MV-4-11 (cell line): ENCODE data around the gene SYVN1.
"Not testable (repeated sequence)": the region's sequence is repeated elsewhere in the genome, so short reads cannot be mapped to it uniquely, and the experiment has no call there.

ENCODE experiments used
- DNase-seq: peaks from one replicate; lab custom pipeline; 2025; lab: John Stamatoyannopoulos, UW

SYVN1 gene

DNA sequence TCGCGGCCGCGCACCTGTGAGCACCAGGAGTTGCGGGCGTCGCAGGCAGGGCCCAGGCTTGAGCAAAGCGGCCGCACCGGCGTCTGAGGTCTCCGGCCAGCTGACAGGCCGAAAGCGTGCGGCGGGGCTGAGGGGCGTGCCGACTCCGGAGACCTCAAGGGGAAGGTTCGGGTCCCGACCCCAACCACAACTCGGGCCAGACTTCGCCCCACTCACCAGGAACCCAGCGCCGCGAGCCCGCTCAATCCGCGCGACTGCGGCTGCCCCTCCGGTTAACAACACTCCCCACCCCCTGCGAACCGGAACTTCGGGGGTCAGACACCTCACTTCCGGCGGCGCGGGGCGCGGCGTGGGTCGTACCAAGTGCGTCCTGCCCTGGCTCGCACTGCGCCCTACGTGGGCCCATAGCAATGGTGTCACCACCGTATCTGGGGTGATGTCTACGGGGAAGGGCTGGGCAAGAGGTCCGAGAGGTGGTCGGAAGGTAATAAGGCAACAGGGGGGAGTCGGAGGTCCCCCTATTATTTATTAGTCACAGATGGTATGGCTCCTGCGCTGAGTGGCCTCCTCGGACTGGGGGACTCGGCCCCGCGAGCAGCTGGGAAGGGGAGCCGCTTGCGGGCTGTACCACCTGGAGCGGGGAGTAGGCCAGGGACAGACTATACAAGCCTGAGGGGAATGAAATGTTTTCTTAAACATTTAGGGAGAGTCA, at the start of gene SYVN1:
Gene SYVN1, minus strand, starts transcription at position 280 of the 712 bp plus-strand sequence. CDS start 918 bp downstream, outside the sequence.
- peak; percentile 84 for DNase-seq

DNA sequence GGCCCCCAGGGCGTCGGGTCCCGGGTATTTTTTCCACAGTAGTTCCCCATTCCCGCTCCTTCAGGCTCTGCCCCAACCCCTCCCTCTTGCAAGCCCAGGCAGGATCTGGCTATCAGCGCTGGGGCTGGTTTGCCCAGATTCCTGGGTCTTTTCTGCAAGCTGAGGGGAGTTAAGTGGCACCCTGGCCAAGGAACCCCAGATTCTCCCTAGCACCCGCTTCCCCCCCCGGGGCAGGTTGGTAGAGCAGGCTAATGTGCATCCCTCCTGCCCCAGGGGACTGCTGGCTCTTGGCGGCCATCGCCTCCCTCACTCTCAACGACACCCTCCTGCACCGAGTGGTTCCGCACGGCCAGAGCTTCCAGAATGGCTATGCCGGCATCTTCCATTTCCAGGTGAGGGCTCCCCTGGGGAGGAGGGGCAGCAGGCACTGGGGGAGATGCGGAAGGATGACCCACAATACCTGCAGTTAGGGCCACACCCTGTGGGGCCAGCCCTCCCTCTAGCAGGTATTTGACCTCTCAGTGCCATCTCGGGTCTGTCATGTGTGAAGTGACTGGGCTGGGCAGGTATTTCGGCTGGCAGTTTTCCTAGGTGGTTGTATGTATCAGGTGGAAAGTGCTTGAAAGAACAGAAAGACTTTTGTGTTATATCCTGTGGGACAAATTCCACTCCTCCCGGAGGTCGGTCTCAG, 49.0 kb upstream of the SYVN1 start:
- no peak for DNase-seq

DNA sequence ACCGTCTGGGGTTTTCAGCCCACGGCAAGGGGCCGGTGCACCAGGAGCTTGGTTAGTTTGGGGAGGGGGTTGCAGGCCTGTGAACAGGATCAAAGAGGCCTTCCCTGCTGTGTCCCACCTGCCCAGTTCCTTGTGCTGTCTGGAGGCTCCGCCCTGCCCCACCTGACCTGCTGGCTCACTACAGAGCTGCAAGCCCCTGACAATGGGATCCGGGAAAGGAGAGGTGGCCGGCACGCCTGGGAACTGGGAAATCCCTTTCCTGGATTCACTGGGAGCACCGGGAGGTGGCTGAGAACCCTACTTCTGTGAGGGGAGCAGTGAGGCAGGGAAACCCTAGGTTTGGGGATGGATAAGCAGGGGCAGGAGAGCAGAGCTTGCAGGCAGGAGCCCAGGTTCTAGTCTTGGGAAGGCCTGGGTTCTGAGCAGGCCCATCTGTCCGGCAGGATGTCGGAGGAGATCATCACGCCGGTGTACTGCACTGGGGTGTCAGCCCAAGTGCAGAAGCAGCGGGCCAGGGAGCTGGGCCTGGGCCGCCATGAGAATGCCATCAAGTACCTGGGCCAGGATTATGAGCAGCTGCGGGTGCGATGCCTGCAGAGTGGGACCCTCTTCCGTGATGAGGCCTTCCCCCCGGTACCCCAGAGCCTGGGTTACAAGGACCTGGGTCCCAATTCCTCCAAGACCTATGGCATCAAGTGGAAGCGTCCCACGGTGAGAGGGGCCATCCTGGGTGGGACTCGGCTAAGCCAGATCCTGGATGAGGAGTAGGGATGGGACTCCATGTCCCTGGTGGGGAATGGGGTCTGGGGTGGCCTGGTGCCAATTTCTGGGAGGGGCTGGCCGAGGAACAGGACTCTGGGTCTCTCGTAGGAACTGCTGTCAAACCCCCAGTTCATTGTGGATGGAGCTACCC, 48.2 kb upstream of the SYVN1 start:
- no peak for DNase-seq

DNA sequence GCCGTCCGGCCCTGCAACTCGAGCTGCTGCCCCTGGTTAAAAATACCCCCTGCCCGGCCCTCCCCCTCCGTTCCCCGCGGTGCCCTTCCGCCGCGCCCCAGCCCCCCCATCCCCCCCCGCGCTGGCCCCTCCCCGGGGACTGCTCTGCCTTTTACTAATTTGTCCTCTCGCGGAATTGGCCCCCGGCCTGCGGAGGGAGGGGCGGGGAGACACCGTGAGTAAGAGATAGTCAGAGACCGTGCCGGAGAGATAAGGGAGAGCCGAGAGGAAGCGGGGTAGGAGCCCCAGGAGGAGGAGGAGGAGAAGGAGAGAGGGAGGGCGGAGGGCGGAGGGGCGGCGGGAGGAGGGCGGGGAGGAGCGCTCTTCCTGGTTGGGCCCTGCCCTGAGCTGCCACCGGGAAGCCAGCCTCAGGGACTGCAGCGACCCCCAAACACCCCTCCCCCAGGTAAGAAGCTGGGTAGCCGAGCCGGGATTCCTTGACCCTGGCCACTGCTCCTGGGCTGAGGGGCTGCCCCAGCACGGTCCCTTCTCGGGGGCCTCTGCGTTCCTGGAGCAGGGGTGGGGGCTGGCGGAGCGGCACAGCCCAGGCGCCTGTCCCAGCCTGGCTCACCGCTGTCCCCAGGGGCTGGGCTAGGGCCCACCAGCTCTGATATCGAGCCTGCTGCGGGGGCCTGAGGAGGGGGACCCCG, 47.4 kb upstream of the SYVN1 start, which contains the start of gene CAPN1:
Gene CAPN1, plus strand, starts transcription at position 360 of the 689 bp plus-strand sequence. CDS start 774 bp downstream, outside the sequence.
- peak; percentile 66 for DNase-seq

DNA sequence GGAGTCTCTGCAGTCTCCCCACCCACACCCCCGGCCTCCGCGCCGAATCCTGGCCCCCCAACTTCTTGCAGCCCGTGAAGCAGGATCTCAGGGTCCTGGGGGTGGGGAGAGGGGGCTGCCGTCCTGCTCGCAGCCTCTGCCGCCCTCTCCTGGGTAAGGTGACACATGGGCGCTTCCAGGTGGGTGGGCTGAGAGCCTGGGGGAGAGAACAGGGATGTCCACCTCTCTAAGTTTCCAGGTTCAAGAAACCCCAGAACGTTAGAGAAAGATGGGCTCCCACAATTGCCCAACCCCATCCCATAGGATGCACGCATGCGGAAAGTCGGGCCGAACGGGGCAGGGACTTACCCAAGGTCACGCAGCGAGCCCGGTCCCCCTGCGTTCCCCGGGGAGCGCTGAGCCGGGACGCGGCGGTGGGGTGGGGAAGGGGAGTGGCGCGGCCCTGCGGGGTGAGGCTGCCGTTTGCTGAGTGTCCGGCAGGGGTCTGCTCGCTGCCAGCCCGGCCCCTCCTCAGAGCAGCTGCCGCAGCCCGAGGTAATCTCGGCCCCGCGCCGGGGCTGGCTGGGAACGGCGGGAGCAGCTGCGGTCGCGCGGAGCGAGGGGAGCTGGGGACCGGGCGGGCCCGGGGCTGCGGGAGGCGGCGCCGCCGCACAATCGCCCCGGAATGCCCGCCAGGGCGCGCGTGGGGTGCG, 46.7 kb upstream of the SYVN1 start:
- peak; percentile 20 for DNase-seq

DNA sequence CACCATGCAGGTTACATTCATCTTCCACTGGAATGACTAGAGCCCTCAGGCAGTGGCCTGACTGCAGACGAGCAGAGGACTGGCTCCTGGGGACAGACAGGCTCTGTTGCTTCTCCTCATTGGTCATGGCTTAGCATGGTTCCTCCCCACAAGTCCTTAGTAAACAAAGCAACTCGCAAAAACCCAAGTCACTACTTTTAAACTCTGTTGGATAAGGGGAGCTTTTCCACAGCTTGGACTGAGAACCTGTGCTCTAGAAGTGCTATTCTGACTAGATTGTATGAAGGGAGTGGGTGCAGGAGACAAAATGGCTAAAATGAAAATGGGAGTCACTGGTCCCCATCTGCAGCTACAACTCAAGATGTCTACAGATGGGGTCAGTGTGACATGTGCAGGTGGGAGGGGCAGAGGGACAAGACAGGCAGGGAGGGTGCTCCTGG, 40.3 kb upstream of the SYVN1 start:
- DNase-seq: not testable (repeated sequence)

DNA sequence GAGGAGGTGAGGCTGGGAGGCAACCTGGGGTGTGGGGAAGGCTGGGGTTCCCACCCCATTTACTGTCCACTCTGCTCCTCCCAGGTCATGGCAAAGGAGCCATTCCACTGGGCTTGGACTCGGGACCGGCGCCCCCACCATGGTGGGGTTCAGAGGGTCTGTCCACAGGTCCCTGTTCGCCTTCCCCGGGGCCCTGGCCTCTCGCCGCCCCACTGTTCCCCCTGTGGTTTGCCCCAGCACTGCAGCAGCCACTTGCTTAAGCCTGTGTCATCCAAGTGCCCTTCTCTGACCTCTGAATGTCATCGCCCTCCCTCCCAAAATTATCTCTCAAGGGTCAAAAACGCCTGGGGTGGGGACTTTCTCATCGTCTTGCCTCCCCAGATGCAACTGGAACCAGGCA, 38.3 kb upstream of the SYVN1 start:
- no peak for DNase-seq

DNA sequence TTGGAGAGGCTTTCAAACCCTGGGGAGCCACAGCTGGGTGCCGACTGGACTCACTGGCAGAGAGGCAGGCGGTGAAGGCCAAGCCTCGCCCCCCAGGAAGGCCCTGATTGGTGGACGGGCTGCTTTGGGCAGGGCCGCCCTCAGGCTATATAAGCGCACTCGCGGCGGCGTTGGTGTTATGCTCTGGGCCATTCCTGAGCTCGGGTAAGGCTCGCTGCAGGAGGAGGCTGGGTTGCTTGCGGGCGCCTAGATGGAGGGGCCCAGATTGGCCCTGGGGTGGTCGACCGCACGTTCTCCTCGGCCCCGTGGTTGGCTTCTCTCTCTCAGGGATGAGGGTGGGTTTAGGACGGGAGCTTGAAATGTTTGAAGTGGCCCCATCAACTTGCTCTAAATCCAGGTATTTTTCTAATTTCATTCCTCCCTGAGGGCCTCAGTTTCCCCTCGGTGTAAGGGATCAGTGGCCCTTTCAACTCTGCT, 35.8 kb upstream of the SYVN1 start, which contains the start of gene SPDYC:
Gene SPDYC, plus strand, starts transcription at position 176 of the 477 bp plus-strand sequence. CDS start 1,125 bp downstream, outside the sequence.
- no peak for DNase-seq

DNA sequence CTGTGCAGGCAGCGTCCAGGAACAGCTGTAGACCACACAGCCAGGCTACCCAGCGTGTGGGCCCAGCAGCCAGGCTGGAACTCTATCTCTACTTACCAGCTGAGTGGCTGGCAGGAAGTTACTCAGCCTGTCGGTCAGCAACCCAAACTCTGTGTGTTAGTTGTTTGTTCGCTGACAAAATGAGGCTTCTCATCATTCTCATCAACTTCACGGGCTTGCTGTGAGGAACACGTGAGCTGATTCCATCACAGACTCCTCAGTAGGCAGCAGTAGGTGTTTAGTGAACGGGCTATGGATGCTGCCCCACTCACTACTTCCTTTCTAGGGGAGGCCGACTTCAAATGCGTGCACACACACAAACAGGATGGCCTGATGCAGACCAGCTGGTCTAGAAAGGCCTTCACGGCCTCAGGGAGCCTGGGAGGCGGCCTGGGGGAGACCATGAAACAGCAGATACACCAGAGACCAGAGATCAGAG, 34.9 kb upstream of the SYVN1 start:
- DNase-seq: peak; percentile 19

DNA sequence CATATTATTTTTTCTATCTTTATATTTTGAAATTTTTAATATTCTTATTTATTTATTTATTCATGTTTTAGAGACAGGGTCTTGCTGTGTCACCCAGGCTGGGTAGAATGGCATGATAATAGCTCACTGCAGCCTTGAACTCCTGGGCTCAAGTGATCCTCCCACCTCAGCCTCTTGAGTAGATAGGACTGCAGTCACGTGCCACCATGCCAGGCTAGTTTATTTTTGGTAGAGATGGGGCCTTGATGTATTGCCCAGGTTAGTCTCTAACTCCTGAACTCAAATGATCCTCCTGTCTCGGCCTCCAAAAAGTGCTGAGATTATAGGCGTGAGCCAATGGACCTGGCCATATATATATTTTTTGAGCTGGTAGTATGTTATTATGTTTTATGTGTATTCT, 33.3 kb upstream of the SYVN1 start:
- no peak for DNase-seq

DNA sequence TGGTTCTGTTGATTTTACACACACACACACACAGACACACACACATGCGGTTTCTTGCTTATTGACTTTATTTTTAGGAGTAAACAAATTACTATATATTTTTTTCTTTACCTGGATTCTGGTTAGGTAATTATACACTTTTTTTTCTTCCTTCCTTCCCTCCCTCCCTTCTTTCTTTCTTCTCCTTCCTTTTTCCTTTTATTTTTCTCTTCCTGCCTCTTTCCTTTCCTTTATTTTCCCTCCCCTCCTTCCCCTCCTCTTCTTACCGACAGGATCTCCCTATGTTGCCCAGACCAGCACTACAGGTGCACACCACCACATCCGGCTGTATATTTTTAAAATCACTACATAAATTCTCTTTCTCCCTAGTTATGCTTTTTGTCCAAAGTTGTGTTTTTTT, 32.6 kb upstream of the SYVN1 start:
- no peak for DNase-seq

DNA sequence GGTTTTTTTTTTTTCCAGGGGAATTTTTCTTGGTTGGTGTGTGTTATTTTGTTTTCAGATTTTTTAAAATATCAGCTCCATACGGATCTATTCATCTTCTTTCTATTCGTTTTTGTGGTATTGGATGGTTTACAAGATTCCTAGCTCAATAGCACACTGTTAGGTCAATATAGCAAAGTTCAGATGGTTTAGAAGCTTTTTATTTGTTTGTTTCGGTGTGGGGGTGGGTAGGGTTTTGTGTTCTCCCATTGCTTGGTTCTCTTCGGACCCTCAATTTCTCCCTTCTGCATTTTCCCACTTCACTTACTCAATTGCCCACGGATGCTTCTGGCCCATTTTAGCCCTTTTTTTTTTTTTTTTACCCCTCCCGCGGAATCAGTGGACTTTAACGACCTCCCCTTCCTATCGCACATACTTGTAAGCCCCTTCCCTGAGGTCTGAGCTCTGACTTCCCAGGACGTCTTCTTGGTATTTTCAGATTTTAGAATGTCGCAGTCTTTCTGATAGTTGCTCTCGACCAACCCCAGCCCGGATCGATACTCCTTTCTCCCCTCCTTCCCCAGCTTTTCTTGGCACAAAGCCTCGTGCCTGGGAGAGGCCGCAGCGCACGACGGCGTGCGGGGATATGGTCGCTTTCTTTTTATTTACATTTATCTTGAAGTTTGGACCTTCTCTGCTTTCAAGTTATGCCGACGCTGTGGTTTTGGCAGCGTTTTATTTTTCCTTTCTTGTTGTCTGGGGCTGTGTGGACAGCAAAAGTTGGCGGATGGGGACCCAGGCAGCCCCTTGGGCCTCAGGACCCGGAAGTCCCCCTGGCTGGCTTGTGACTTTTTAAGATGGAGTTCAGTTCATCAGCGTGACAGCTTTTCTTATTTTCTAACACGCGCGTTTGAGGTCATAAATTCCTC, 31.3 kb upstream of the SYVN1 start:
- DNase-seq: no peak

DNA sequence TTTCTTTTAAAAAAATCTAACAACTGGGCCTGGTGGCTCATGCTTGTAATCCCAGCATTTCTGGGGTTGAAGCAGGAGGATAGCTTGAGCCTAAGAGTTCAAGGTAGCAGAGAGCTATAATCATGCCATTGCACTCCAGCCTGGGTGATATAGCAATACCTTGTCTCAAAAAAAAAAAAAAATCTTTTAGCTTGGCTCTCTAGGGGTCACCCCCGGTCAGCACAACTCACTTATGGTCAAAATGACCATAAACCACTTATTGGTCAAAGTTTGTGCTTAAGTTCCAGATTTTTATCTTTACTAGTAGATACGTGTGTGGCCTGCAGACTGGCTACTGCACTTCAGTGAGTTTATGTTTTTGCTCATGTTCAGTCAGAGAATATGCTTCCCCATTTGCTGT, 29.4 kb upstream of the SYVN1 start:
- no peak for DNase-seq

DNA sequence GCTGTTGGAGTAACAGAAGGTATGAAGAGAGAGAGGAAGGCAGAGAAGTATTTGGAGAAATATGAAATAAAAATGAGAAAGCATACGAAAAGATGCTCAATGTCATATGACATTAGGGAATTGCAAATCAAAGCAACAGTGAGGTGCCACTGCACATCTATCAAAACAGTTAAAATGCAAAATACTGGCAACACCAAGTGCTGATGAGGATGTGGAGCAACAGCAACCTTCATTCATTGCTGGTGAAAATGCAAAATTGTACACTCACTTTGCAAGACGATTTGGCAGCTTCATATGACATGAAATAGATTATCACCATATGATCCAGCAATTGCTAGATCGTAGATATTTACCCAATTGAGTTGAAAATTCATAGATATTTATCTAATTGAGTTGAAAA, 26.3 kb upstream of the SYVN1 start:
- no peak for DNase-seq

DNA sequence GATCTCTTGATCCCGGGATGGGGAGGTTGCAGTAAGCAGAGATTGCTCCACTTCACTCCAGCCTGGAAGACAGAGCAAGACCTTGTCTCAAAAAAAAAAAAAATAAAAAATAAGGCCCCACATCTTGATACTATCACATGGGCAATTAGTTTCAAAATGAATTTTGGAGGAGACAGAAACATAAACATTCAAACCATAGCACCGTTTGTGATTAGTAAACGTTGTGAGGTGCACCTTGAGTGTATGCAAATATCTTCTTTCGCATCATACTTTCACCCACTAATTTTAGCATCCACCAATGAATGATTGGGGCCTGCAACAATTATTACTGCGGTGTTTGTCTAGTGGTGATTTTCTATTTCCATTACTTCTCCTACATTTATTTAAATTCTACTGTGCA, 24.7 kb upstream of the SYVN1 start:
- DNase-seq: no peak

DNA sequence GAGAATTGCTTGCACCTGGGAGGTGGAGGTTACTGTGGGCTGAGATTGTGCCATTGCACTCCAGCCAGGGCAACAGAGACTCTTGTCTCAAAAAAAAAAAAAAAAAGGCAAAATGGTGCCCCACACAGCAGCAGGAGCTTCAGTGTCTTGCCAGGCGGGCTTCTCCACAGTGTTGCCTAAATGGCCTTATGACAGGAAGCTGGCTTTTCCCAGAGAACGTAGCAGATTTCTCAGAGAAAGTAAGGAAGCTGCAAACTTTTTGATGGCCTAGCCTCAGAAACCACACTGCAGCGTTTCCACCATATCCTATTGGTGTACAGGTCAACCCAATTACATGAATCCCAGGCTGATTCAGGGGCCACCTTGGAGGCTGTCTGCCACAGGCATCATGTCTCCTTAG, 23.0 kb upstream of the SYVN1 start:
- DNase-seq: no peak

DNA sequence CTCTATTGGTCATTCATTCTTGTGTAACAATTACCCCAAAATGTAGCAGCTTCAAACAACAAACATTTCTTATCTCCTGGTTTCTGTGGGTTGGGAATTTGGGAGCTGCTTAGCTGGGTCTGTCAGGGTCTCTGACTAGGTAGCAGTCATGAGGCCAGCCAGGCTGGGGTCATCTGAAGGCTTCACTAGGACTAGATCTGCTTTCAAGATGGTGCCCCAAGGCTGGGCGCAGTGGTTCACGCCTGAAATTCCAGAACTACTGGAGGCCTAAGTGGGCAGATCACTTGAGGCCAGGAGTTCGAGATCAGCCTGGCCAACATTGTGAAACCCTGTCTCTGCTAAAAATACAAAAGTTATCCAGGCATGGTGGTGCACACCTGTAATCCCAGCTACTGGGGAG, 22.6 kb upstream of the SYVN1 start:
- no peak for DNase-seq

DNA sequence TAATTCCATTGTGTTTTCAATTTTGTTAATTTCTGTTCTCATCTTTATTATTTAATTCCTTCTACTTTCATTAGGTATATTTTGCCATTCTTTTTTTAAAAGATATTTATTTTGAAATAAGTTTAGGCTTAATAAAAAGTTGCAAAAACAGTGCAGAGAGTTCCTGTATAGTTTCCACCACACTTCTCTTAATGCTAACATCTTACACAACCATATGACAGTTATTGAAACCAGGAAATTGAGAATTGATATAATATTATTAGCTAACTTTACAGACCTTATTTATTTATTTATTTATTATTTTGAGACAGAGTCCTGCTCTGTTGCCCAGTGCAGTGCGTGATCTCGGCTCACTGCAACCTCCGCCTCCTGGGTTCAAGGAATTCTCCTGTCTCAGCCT, 21.9 kb upstream of the SYVN1 start:
- DNase-seq: no peak

DNA sequence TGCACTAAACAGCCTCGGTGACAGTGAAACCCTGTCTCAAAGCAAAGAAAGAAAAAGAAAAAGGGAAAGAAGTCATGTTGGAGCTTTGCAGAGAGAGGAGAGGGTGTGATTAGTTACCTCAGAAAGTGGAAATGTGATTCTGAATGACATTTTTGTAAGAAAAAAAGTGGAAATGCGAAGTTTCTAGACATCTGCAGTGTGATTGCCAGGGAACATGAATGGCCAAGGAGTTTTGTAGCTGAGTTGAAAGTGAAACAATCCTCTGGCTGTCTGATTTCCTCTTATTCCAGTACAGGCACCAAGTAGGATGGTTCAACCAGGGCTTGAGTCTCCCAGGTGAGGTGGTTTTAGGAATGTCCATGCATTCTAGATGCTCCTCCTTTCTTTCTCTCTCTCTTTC, 17.8 kb upstream of the SYVN1 start:
- DNase-seq: peak; percentile 69
